ENCODE results near the gene POLE2.
A peak's percentile ranks its signal among the peaks of the same experiment; 100 is the strongest.

The POLE2 gene

GRCh38 chr14:49640540-49641417, 47.2 kb downstream of the POLE2 start:
- no peak for TF ChIP-seq CTCF (conservative IDR thresholded peaks at IDR 0.05; ENCODE audit: low read depth)
- POLR2A ChIA-PET (ENCODE audit: low non-redundant PET), result no interaction called here
- CTCF ChIA-PET, result interaction anchor here (0.6 to 0.7 kb wide), 2 partner anchors 19 to 466 kb away, joined by 3 to 4 read pairs; no protein-coding TSS in a partner anchor
- no peak for DNase-seq (ENCODE audit: low spot score)
- H3K27ac ChIP-seq, result no peak overlapping the region

GRCh38 chr14:49637534-49638078, 50.4 kb downstream of the POLE2 start:
- CTCF ChIA-PET, result no interaction called here
- DNase-seq (ENCODE audit: low spot score), result no peak
- no peak overlapping the region for H3K27ac ChIP-seq
- POLR2A ChIA-PET (ENCODE audit: low non-redundant PET), result no interaction called here
- TF ChIP-seq CTCF (conservative IDR thresholded peaks at IDR 0.05; ENCODE audit: low read depth), result no peak

GRCh38 chr14:49636866-49637265, 51.1 kb downstream of the POLE2 start:
- no peak overlapping the region for H3K27ac ChIP-seq
- no peak for DNase-seq (ENCODE audit: low spot score)
- no peak for TF ChIP-seq CTCF (conservative IDR thresholded peaks at IDR 0.05; ENCODE audit: low read depth)
- ChIA-PET POLR2A (ENCODE audit: low non-redundant PET) (no interaction called here), CTCF (no interaction called here)

GRCh38 chr14:49634547-49635334, 53.3 kb downstream of the POLE2 start, which contains the start of gene DNAAF2:
TSS of gene DNAAF2 (minus strand) at chr14:49635244. CDS start at chr14:49635149, 95 bp downstream.
- peak; percentile 31; the same call in 1 of the 2 replicates for TF ChIP-seq CTCF (conservative IDR thresholded peaks at IDR 0.05; ENCODE audit: low read depth)
- peak; percentile 63 for DNase-seq (ENCODE audit: low spot score)
- CTCF ChIA-PET, result interaction anchor here (0.9 to 1.5 kb wide), 4 partner anchors 14 to 134 kb away, joined by 3 to 6 read pairs (median 4); partner anchors contain the start of genes KLHDC2 and MGAT2
- POLR2A ChIA-PET (ENCODE audit: low non-redundant PET), result interaction anchor here (0.8 to 1.4 kb wide), 4 partner anchors 14 to 218 kb away, joined by 3 to 6 read pairs (median 4); partner anchors contain the start of genes MGAT2, NEMF and RPL36AL
- H3K27ac ChIP-seq, result peak within 1 kb of the TSS; percentile 97

GRCh38 chr14:49633640-49634546, 54.1 kb downstream of the POLE2 start:
- ChIA-PET POLR2A (ENCODE audit: low non-redundant PET) (interaction anchor here (0.5 to 1.3 kb wide), 4 partner anchors 13 to 474 kb away, joined by 3 to 12 read pairs (median 4); partner anchors contain the start of genes LRR1 and MGAT2), CTCF (interaction anchor here (0.6 to 1.5 kb wide), 6 partner anchors 13 to 234 kb away, joined by 3 to 8 read pairs (median 4); partner anchors contain the start of genes KLHDC2 and MGAT2)
- peak overlapping the region; percentile 97 for H3K27ac ChIP-seq
- peak; percentile 90 for TF ChIP-seq CTCF (conservative IDR thresholded peaks at IDR 0.05; ENCODE audit: low read depth)
- DNase-seq (ENCODE audit: low spot score), result peak; percentile 85
